ENCODE data around the gene ATXN1. TPM values are rescaled to one million over a fixed set of nuclear protein-coding genes. Genes with fewer than 3 reads are reported as not detected.
A peak's percentile ranks its signal among the peaks of the same experiment; 100 is the strongest.

Gene ATXN1
- total RNA-seq: 66.5 and 69.1 TPM in 2 replicates

DNA sequence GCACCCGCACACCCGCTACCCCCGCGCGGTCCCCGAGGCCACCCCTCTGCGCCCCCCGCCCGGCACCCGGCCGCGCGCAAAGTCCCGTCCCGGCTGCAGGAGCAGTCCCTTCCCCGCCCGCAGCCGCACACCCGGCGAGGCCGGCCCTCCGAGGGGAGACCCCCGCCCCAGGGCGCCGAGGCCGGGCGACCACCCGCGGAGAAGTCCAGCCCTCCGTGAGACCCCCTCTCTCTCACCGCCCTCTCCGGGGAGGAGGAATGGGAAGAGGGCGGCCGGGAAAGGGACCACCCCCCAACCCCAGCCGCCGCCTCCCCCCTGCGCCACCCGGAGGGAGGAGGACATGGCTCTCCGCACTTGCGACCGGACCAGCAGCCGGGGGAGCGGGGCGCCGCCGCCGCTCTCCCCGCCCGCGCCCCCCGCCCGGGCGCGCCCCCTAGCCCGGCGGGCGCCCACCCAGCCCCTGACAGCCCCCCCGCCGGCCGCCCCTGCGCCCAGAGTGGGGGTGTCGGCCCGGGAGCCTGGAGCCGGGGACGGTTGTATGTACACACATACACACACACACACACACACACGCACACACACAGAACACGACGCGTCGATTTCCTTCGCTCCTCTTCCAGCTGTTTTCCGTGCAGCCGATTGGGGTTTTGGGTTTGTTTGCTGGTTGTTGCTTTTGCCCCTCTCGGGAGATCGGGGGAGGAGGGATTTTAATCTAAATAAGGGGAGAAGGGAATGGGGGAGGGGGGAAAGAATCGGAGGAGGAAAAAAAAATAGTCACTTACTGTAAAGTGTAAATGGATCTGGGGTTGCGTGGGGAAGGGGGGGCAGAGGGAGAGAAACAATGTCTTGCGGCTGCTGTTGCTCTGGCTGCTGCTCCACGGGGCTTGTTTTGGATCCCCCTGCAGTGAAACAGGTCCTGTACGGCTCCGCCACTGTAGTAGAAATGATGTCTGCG lies at the start of gene ATXN1:
ATXN1 (minus strand) TSS at position 945 of the 955 bp plus-strand sequence.
- Mint-ChIP-seq H3K27me3 (ENCODE audit: low read depth) (no peaks in the 10 kb centered on the region), H3K4me1 (ENCODE audit: low read depth) (peaks cover 60% of the 10 kb centered on the region), H3K27ac (peak within 1 kb of the TSS; percentile 99), H3K36me3 (ENCODE audit: low read depth) (peaks cover 25% of the 10 kb centered on the region), H3K9me3 (no peaks in the 10 kb centered on the region), H3K4me3 (ENCODE audit: low read depth) (peak within 1 kb of the TSS; percentile 99)
- DNase-seq (ENCODE audit: low spot score): peak; percentile 45
- intact Hi-C loops (cut with micrococcal nuclease): loop anchor here (1.0 to 10.0 kb wide), 10 partner anchors 30 to 438 kb away; no protein-coding TSS in a partner anchor

DNA sequence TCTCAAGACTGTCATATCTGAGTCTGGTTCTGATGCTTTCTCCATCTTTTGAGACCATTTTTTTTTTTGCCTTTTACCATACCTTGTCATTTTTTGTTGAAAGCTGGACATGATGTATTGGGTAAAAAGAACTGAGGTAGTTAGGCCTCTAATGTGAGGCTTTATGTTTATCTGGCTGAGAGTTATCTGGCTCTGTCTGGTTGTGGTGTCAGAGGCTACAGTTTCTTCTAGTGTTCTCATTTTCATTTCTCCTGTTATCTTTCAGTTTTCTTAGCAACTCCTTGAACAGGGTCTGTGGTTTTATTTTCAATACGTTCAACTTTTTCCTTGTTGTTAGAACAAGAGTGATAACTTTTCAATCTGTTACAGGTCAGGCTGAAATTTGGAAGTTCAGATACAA lies 49.2 kb upstream of the ATXN1 start:
- peaks cover 6% of the 10 kb centered on the region for H3K4me1 Mint-ChIP-seq (ENCODE audit: low read depth)
- intact Hi-C loops (cut with micrococcal nuclease): no loop called here
- peaks cover 19% of the 10 kb centered on the region for H3K36me3 Mint-ChIP-seq (ENCODE audit: low read depth)
- no peak overlapping the region for H3K4me3 Mint-ChIP-seq (ENCODE audit: low read depth)
- peaks cover 12% of the 10 kb centered on the region for H3K27me3 Mint-ChIP-seq (ENCODE audit: low read depth)
- DNase-seq (ENCODE audit: low spot score): no peak
- H3K9me3 Mint-ChIP-seq: peaks cover 52% of the 10 kb centered on the region
- no peak overlapping the region for H3K27ac Mint-ChIP-seq

DNA sequence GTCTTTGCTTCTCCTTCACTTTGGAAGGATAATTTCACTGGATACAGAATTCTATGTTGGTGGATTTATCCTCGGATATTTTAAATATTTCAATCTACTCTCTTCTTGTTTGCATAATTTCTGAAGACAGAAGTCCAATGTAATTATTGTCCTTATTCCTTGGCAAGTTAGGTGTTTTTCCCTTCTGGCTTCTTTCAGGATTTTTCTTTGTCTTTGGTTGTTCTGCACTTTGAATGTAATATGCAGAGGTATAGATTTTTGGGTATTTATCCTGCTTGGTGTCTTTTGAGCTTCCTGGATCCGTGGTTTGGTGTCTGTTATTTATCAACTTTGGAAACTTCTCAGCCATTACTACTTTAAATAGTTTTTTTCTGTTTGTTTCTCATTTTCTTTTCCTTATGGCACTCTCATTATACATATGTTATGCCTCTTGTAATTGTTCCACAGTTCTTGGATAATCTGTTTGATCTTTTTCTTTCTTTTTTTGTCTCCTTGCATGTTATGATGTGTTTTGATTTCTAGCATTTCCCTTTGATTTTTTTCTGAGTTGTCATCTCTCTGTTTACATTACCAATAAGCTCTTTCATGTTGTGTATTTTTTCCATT lies 48.6 kb upstream of the ATXN1 start:
- Mint-ChIP-seq H3K27me3 (ENCODE audit: low read depth) (peaks cover 12% of the 10 kb centered on the region), H3K27ac (no peak overlapping the region), H3K9me3 (peaks cover 52% of the 10 kb centered on the region), H3K4me3 (ENCODE audit: low read depth) (no peak overlapping the region), H3K4me1 (ENCODE audit: low read depth) (peaks cover 6% of the 10 kb centered on the region), H3K36me3 (ENCODE audit: low read depth) (peaks cover 19% of the 10 kb centered on the region)
- no peak for DNase-seq (ENCODE audit: low spot score)
- intact Hi-C loops (cut with micrococcal nuclease): no loop called here

DNA sequence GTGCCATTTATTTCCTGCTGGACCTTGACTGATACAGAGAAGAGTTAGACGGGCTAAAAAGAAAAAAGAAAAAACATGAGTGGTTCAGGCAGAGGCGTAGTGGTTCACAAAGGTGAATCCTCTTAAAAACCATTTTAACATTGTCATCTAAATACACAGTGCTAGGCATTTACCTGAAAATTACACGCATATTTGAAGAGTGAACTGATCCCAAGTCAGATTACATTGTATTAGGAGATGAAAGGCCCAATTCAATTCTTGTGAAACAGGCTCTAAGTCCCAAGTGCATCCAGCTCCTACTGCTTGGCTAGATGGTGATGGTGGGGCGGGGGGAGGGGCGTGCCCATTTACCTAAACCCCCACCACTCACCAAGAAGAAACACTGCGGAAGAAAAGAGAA lies 46.7 kb upstream of the ATXN1 start:
- H3K9me3 Mint-ChIP-seq: peaks cover 41% of the 10 kb centered on the region
- H3K36me3 Mint-ChIP-seq (ENCODE audit: low read depth): peaks cover 17% of the 10 kb centered on the region
- intact Hi-C loops (cut with micrococcal nuclease): no loop called here
- peaks cover 6% of the 10 kb centered on the region for H3K4me1 Mint-ChIP-seq (ENCODE audit: low read depth)
- no peak overlapping the region for H3K27ac Mint-ChIP-seq
- DNase-seq (ENCODE audit: low spot score): no peak
- peaks cover 15% of the 10 kb centered on the region for H3K27me3 Mint-ChIP-seq (ENCODE audit: low read depth)
- no peak overlapping the region for H3K4me3 Mint-ChIP-seq (ENCODE audit: low read depth)

DNA sequence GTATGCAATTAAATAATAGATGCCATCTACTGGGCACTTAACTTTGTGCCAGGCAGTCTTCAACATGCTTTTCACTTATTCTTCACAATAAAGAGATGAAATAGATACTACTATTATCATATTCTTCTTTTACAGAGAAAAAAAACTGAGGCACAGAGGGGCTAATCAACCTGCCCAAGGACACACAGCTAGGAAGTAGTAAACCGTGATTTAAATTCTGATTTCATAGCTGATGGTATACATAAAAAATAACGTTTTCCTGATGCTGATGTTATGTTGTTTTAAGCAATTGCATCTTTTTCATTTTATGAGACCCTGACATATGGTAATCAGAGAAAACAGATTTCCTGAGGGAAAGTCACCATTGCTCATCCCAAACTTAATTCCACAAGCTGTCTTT lies 45.1 kb upstream of the ATXN1 start:
- H3K4me3 Mint-ChIP-seq (ENCODE audit: low read depth): no peak overlapping the region
- intact Hi-C loops (cut with micrococcal nuclease): no loop called here
- H3K27ac Mint-ChIP-seq: no peak overlapping the region
- peaks cover 6% of the 10 kb centered on the region for H3K36me3 Mint-ChIP-seq (ENCODE audit: low read depth)
- DNase-seq (ENCODE audit: low spot score): no peak
- peaks cover 25% of the 10 kb centered on the region for H3K9me3 Mint-ChIP-seq
- peaks cover 14% of the 10 kb centered on the region for H3K27me3 Mint-ChIP-seq (ENCODE audit: low read depth)
- H3K4me1 Mint-ChIP-seq (ENCODE audit: low read depth): peaks cover 17% of the 10 kb centered on the region

DNA sequence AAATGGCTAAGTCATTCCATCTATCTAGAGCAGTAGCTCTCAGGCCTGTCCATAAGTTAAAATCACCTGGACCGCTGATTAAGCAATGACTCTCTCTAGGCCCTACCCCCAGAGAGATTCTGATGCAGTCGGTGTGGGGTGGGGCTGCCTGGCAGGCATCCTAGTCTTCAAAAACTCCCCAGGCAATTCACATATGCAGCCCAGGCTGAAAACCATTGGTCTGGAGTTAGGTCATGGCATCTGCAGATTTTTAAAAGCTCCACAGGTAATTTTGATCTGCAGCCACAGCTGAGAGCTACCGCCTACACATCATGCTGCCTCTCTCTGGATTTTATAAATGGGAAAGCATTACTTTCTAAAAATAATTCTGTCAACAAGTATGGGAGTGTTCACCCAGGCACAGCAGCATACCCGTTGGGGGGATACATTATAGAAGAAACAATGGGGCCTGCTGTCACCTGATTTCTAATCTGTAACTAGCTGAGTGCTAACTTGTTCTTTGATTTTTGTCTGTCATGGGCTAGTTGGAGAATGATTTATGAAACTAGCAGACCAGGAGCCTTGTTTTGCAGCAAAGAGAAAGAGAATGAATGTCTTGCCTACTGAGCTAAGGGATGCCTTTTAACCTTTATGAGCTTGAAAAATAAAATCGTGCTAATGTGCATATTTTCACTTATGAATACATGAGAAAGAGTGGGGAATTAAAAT lies 44.1 kb upstream of the ATXN1 start:
- intact Hi-C loops (cut with micrococcal nuclease): no loop called here

DNA sequence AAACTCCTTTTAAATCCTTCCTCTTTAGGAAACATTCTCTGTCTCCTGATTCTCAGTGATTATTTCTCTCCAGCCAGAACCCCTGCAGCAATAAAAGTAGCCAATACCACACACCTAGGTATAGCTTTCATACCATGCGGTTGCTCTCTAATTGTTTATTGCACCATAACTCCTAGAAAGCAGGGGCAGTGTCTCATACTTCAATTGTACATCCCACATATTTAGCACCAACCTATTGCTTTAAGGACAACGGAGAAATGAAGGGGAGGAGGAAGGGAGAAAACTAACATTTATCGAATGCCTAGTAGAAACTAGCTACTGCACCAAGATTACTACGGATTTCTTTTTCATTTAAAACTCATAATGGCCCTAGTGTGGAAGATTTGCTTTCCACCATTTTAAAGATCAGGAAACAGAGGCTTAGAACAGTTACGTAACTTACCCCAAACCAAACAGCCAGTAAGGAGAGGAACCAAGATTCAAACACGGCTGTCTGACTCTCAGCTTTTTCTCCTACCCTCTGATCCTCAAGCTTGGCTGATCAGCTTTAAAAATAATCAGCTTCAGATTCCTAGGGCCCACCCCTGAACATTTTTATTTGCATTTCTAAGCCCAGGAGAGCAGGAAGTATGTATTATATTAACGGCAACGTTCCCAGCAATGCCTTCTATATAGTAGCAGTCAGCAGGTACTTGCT lies 43.4 kb upstream of the ATXN1 start:
- Mint-ChIP-seq H3K4me3 (ENCODE audit: low read depth) (no peak overlapping the region), H3K27me3 (ENCODE audit: low read depth) (peaks cover 17% of the 10 kb centered on the region), H3K4me1 (ENCODE audit: low read depth) (peaks cover 25% of the 10 kb centered on the region), H3K36me3 (ENCODE audit: low read depth) (peaks cover 3% of the 10 kb centered on the region), H3K27ac (no peak overlapping the region), H3K9me3 (peaks cover 12% of the 10 kb centered on the region)
- intact Hi-C loops (cut with micrococcal nuclease): no loop called here
- DNase-seq (ENCODE audit: low spot score): no peak

More for the DNA sequence above, 44.1 kb upstream of the ATXN1 start:
- Mint-ChIP-seq H3K9me3 (peaks cover 19% of the 10 kb centered on the region), H3K4me1 (ENCODE audit: low read depth) (peaks cover 25% of the 10 kb centered on the region), H3K27ac (no peak overlapping the region), H3K36me3 (ENCODE audit: low read depth) (peaks cover 6% of the 10 kb centered on the region), H3K4me3 (ENCODE audit: low read depth) (no peak overlapping the region), H3K27me3 (ENCODE audit: low read depth) (peaks cover 14% of the 10 kb centered on the region)
- DNase-seq (ENCODE audit: low spot score): no peak

DNA sequence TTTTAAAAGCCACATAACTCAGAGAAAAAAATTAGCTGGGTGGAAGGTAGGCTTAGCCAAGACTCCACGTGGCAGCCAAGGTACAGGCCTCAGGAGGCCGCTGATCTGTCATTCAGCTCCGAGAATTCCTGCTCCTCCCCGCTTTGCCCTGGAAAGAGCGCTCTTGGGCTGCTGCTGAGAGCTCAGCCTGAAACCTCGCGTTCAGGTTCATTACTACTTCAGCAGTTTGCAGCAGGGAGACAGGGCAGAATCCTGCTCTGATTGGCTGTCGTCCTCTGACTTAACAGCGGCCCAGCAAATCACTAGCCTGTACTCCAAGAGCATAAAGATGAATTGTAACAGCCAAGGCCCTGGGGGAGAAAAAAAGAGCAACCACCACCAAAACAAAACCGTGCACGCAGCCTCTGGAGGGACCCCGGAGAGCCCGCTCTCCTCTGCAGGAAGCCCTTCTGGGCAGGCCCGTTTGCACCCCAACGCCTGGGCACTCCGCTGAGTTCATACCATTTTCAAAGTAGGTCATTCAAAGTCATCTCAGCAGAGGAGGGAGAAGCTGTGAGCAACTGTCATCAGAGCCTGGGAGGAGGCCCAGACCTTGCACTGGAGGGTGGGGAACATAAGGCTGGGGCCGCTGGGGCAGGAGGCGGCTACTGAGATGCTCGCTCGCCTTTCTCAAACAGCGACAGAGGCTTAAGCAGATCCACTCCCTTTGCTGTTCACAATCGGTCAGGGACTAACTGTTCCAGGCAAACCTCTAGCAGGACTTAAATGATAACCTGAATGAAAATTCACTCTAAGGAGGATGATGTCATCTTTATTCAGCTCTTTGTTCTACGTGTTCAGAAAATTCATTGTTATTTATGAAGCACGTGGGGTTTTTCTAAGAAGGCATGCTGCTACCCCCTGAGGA lies 42.3 kb upstream of the ATXN1 start:
- Mint-ChIP-seq H3K27me3 (ENCODE audit: low read depth) (peaks cover 17% of the 10 kb centered on the region), H3K4me1 (ENCODE audit: low read depth) (peaks cover 26% of the 10 kb centered on the region), H3K9me3 (peaks cover under 1% of the 10 kb centered on the region), H3K27ac (no peak overlapping the region), H3K36me3 (ENCODE audit: low read depth) (no peaks in the 10 kb centered on the region), H3K4me3 (ENCODE audit: low read depth) (no peak overlapping the region)
- no peak for DNase-seq (ENCODE audit: low spot score)
- intact Hi-C loops (cut with micrococcal nuclease): no loop called here

DNA sequence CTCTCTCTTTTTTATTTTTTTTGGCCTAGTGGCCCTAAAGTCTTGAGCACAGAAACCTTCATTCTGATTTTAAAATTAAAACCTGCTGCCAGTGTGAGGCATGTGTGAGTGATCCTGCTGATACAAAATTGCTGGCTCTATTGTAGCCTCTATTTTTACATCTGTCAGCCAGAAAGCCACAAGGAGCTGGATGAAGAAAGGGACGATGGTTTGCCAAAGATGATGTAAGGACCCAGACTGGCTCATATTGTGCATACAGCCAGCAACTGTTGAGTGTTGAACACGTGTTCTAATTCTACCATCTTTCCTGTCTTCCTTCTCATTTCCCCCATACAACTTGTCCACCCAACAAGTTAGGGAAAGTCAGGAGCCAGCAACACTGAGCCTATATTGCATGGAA lies 40.8 kb upstream of the ATXN1 start:
- DNase-seq (ENCODE audit: low spot score): no peak
- Mint-ChIP-seq H3K9me3 (no peaks in the 10 kb centered on the region), H3K4me1 (ENCODE audit: low read depth) (peaks cover 26% of the 10 kb centered on the region), H3K27ac (no peak overlapping the region), H3K36me3 (ENCODE audit: low read depth) (no peaks in the 10 kb centered on the region), H3K27me3 (ENCODE audit: low read depth) (peaks cover 15% of the 10 kb centered on the region), H3K4me3 (ENCODE audit: low read depth) (no peak overlapping the region)
- intact Hi-C loops (cut with micrococcal nuclease): no loop called here

DNA sequence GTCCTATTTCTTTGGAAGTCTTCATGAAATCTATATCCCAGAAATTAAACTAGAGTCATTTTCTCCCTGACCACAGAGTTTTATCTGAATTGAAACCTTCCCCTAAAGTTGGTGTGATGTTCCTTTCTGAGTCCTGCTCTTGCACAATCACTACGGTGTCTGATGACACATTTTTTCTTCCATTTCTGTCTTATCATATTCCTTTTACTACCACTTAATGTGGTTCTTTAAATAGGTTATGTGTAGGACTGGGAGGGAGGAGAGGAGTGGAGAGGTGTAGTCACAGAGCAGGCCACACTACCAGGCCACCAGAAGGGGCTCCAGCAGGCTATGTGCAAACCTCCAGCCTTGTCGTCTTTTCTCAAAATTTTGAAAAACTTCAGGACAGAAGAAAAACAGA lies 39.7 kb upstream of the ATXN1 start:
- no peak for DNase-seq (ENCODE audit: low spot score)
- peak overlapping the region; percentile 56 for H3K27ac Mint-ChIP-seq
- H3K27me3 Mint-ChIP-seq (ENCODE audit: low read depth): peaks cover 8% of the 10 kb centered on the region
- peaks cover 26% of the 10 kb centered on the region for H3K4me1 Mint-ChIP-seq (ENCODE audit: low read depth)
- intact Hi-C loops (cut with micrococcal nuclease): loop anchor here (2.0 kb wide), 1 partner anchor 34 kb away; no protein-coding TSS in a partner anchor
- H3K36me3 Mint-ChIP-seq (ENCODE audit: low read depth): no peaks in the 10 kb centered on the region
- H3K9me3 Mint-ChIP-seq: no peaks in the 10 kb centered on the region
- H3K4me3 Mint-ChIP-seq (ENCODE audit: low read depth): peak overlapping the region; percentile 9

DNA sequence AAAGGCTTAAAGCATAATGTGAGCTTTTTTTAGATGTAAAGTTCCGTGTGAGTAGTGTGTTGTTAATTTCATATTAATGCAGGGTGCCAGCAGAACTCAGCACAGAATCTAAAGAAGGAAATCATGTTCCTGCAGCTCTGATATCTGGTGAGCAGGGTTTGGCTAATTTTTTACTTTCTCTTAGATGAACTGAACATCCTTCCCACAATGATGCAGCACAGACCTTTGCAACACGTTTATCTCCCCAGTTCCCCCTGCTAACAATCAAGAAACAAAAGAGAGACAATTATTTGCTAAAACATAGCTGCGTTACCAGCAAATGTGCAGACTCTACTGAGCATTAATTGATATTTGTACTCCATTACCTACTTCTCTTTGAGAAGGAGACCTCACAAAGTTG lies 39.1 kb upstream of the ATXN1 start:
- Mint-ChIP-seq H3K36me3 (ENCODE audit: low read depth) (no peaks in the 10 kb centered on the region), H3K4me3 (ENCODE audit: low read depth) (no peak overlapping the region), H3K27me3 (ENCODE audit: low read depth) (peaks cover 11% of the 10 kb centered on the region), H3K27ac (no peak overlapping the region), H3K9me3 (no peaks in the 10 kb centered on the region), H3K4me1 (ENCODE audit: low read depth) (peaks cover 26% of the 10 kb centered on the region)
- no peak for DNase-seq (ENCODE audit: low spot score)
- intact Hi-C loops (cut with micrococcal nuclease): loop anchor here (2.0 kb wide), 1 partner anchor 34 kb away; no protein-coding TSS in a partner anchor

Measured in activated T-helper 2 cell treated with anti-CD3 and anti-CD28 coated beads, Interferon-gamma antibody, Interleukin-2, Interleukin-4, amounts not matched to agents 10 μg/mL and 5 μg/mL and 100 μg/mL, durations not matched to agents 14 hours and 24 hours and 36 hours (primary cell).